ENCODE measurements around the gene FGD4.

FGD4 gene

DNA sequence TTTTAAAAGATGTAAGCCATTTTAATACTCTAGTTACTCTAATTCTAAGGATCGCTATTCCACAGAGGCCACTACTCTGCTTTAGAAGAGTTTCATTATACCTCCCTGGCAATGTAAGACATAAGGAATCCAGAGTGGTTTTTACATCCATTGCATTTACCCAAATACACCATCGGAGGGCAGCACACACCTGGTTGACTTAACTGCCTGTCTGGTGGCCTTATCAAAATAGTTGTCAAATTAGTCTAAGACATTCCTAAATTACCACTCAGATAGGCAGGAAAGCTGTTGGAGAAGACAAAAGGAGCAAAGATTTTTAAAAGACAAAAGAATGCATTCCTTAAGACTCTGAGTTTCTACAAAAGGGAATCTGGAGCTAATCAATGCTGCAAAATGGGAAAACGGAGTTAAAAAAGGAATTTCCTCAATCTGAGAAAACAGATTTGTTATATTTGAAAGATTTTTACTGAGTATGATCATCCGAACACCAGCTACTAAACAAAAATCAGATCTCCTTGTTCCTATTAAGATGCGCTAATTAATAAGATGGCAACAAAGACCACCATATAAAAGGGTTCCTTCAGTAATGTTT, 33.8 kb upstream of the FGD4 start:
- TF ChIP-seq, protein P1, sequence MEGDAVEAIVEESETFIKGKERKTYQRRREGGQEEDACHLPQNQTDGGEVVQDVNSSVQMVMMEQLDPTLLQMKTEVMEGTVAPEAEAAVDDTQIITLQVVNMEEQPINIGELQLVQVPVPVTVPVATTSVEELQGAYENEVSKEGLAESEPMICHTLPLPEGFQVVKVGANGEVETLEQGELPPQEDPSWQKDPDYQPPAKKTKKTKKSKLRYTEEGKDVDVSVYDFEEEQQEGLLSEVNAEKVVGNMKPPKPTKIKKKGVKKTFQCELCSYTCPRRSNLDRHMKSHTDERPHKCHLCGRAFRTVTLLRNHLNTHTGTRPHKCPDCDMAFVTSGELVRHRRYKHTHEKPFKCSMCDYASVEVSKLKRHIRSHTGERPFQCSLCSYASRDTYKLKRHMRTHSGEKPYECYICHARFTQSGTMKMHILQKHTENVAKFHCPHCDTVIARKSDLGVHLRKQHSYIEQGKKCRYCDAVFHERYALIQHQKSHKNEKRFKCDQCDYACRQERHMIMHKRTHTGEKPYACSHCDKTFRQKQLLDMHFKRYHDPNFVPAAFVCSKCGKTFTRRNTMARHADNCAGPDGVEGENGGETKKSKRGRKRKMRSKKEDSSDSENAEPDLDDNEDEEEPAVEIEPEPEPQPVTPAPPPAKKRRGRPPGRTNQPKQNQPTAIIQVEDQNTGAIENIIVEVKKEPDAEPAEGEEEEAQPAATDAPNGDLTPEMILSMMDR (IDR thresholded peaks at IDR 0.05; ENCODE audit: low read depth, low read length): peak; percentile 61
- no peaks in the 10 kb centered on the region for H3K27me3 ChIP-seq (ENCODE audit: insufficient read depth, low read depth, severe bottlenecking)
- H3K27ac ChIP-seq: no peak overlapping the region
- H3K36me3 ChIP-seq: no peaks in the 10 kb centered on the region
- peak; percentile 46 for DNase-seq
- H3K9me3 ChIP-seq (ENCODE audit: severe bottlenecking): no peaks in the 10 kb centered on the region
- H3K4me3 ChIP-seq (ENCODE audit: low read depth, low read length): no peak overlapping the region

DNA sequence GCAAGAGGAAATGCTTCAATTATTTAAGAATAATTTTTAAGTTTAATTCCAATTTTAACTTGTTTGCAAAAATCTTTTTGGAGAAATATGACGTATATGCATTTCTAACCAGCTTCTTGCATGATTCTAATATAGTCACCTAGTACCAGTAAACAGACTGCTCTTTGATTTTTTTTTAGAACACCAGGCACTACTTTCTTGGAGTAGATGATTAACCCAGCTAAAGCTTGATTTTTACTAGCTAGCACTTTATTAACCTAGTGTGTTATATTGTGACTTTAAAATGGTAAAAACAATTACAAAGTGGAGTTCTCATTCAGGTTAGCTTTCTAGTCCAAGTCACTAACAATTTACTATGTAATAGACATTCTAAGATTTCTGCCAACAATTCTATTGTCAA, 32.6 kb upstream of the FGD4 start:
- no peak for DNase-seq
- no peaks in the 10 kb centered on the region for H3K9me3 ChIP-seq (ENCODE audit: severe bottlenecking)
- H3K27me3 ChIP-seq (ENCODE audit: insufficient read depth, low read depth, severe bottlenecking): no peaks in the 10 kb centered on the region
- H3K36me3 ChIP-seq: no peaks in the 10 kb centered on the region
- no peak overlapping the region for H3K27ac ChIP-seq
- no peak overlapping the region for H3K4me3 ChIP-seq (ENCODE audit: low read depth, low read length)
- TF ChIP-seq, protein P1 (IDR thresholded peaks at IDR 0.05; ENCODE audit: low read depth, low read length): no peak

DNA sequence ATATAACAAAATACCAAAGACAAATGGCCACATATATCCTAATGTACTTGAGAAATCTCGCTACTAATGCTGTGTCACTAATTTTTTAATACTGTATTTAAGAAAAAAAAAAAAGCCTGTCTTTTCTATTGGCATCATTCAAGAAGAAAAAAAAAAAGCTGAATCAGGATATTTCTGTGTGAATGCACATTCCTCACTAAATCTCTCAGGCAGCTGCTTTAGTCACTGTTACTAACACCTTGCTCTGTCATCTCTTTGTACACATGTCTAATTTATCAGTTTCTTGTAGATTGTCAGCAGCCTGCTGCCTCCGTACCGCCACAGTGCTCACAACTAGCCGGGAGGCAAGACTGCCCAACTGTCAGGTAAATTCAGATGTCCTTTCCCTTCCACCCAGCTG, 32.0 kb upstream of the FGD4 start:
- H3K4me3 ChIP-seq (ENCODE audit: low read depth, low read length): no peak overlapping the region
- no peaks in the 10 kb centered on the region for H3K36me3 ChIP-seq
- TF ChIP-seq, protein P1 (IDR thresholded peaks at IDR 0.05; ENCODE audit: low read depth, low read length): no peak
- no peaks in the 10 kb centered on the region for H3K9me3 ChIP-seq (ENCODE audit: severe bottlenecking)
- no peak for DNase-seq
- H3K27me3 ChIP-seq (ENCODE audit: insufficient read depth, low read depth, severe bottlenecking): no peaks in the 10 kb centered on the region
- no peak overlapping the region for H3K27ac ChIP-seq

DNA sequence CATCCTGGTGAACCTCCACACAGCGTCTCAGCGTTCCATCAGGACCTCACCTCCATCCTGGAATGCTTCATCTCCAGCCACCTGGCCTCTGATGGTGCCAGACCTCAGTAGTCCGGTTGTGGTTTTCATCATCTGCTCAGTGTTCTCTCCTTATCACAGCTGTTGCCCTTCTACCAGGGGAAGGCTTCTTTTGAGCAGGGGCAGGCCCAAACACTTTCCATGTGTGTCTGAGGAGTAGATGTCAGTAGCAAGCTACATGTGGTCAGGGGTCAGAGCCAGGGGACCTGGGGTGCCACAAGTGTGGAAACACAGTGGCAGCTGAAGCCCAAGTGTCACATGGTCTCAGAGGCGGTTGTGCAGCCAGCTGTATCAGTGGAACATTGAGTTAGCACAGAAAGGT, 30.2 kb upstream of the FGD4 start:
- TF ChIP-seq, protein P1 (IDR thresholded peaks at IDR 0.05; ENCODE audit: low read depth, low read length): no peak

DNA sequence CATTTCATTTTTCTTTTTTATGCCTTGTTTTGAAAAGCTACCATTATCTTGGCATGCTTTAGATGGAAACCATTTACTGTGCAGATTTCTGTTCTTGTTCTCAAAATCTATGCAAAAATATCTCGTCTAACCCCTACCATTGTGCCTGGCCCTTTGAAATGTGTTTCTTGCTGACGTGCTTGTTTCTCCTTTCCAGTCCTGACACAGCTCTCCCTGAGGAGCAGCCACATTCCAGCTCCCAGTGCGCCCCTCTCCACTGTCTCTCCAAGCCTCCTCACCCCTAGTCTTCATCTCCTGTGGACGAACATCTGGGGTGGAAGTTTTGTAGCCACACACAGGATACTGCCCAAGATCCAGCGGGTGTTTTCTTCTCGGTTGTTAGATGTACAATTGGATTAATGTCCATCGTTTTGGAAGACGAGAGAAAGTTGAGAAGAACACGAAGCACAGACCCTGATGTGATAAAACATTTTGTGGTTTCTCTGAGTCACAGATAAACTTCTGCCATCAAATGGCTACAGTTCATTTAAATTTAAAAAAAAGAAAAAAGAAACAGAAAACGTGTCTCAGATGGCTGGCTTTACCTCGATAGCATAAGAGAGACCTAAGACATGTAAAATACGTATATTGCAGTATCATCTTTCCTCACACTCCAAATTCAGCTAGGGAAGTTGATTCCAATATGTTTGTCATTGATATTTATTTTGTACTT, 21.9 kb upstream of the FGD4 start:
- no peak for DNase-seq
- H3K36me3 ChIP-seq: no peaks in the 10 kb centered on the region
- no peak overlapping the region for H3K4me3 ChIP-seq (ENCODE audit: low read depth, low read length)
- TF ChIP-seq, protein P1 (IDR thresholded peaks at IDR 0.05; ENCODE audit: low read depth, low read length): no peak
- H3K9me3 ChIP-seq (ENCODE audit: severe bottlenecking): no peaks in the 10 kb centered on the region
- H3K27ac ChIP-seq: no peak overlapping the region
- H3K27me3 ChIP-seq (ENCODE audit: insufficient read depth, low read depth, severe bottlenecking): no peaks in the 10 kb centered on the region

More for the DNA sequence above, 30.2 kb upstream of the FGD4 start:
- Histone ChIP-seq H3K27me3 (ENCODE audit: insufficient read depth, low read depth, severe bottlenecking) (no peaks in the 10 kb centered on the region), H3K9me3 (ENCODE audit: severe bottlenecking) (no peaks in the 10 kb centered on the region), H3K27ac (no peak overlapping the region), H3K4me3 (ENCODE audit: low read depth, low read length) (no peak overlapping the region), H3K36me3 (no peaks in the 10 kb centered on the region)
- DNase-seq: no peak
